Stimulated activated naive CD4-positive, alpha-beta T cell treated with Interleukin-2 at 50 U/mL for 16 hours (primary cell): ENCODE data around the gene ZSCAN31.
"Not testable (repeated sequence)": the region's sequence is repeated elsewhere in the genome, so short reads cannot be mapped to it uniquely, and the experiment has no call there.

Source experiments
- DNase-seq: peaks from one replicate; lab custom pipeline; 2025; lab: John Stamatoyannopoulos, UW

The ZSCAN31 gene

GRCh38 chr6:28317866-28318265 is 18.1 kb downstream of the ZSCAN31 start:
- not testable (repeated sequence) for DNase-seq

- DNase-seq: no peak
Observed at GRCh38 chr6:28315628-28316027, 20.3 kb downstream of the ZSCAN31 start.

- DNase-seq: no peak
Observed at GRCh38 chr6:28312939-28313338, 23.0 kb downstream of the ZSCAN31 start.

- no peak for DNase-seq
Observed at GRCh38 chr6:28311139-28311823, 24.7 kb downstream of the ZSCAN31 start.

GRCh38 chr6:28306363-28306762 is 29.6 kb downstream of the ZSCAN31 start:
- not testable (repeated sequence) for DNase-seq

GRCh38 chr6:28303570-28303969 is 32.4 kb downstream of the ZSCAN31 start:
- no peak for DNase-seq

- DNase-seq: no peak
Observed at GRCh38 chr6:28296520-28297060, 39.4 kb downstream of the ZSCAN31 start.

GRCh38 chr6:28295326-28295725 is 40.6 kb downstream of the ZSCAN31 start:
- no peak for DNase-seq

GRCh38 chr6:28291573-28291972 is 44.4 kb downstream of the ZSCAN31 start:
- no peak for DNase-seq

GRCh38 chr6:28282926-28283325 is 53.0 kb downstream of the ZSCAN31 start:
- DNase-seq: no peak

GRCh38 chr6:28281288-28282064 is 54.5 kb downstream of the ZSCAN31 start, which contains the start of gene PGBD1:
Gene PGBD1, plus strand, starts transcription at chr6:28281572. Its CDS starts 2,242 bp downstream, at chr6:28283814.
- DNase-seq: peak; percentile 11

GRCh38 chr6:28280595-28281287 is 55.2 kb downstream of the ZSCAN31 start:
- DNase-seq: no peak

GRCh38 chr6:28277746-28278145 is 58.2 kb downstream of the ZSCAN31 start:
- no peak for DNase-seq

- DNase-seq: no peak
Observed at GRCh38 chr6:28274888-28275287, 61.1 kb downstream of the ZSCAN31 start.
